HG02970 (cell line): Measurements from ENCODE around the gene CLEC2D.
"Not testable (repeated sequence)": the region's sequence is repeated elsewhere in the genome, so short reads cannot be mapped to it uniquely, and the experiment has no call there.

Experiments used
- ATAC-seq: cut with Tn5 transposase; IDR thresholded peaks from one replicate; pipeline ENCODE4 v1.9.1; 2021; ENCODE audit warnings: mild to moderate bottlenecking, moderate library complexity, moderate number of reproducible peaks; ENCODE audit not compliant: unreplicated experiment, low FRiP score

Gene CLEC2D

GRCh38 chr12:9651265-9651729 lies 18.2 kb upstream of the CLEC2D start:
- no peak for ATAC-seq

DNA sequence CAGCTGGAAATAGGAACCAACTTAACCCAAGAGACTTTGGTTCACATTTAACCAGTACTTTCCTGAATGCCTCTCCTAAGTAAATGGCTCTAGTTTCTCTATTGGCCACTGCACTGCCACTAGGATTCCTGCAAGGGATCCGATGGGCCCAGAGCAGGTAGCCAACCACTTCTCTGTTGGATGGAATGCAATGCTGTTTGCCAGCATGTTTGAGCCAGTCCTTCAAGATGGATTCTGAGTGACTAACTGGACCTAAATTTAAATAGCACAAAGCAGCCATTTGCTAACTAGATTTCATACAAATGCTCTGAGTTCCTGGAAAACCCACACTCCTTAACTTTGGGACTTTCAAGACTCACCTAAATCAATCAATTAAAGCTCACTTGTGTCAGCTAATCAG lies 9.5 kb upstream of the CLEC2D start:
- ATAC-seq = no peak

DNA sequence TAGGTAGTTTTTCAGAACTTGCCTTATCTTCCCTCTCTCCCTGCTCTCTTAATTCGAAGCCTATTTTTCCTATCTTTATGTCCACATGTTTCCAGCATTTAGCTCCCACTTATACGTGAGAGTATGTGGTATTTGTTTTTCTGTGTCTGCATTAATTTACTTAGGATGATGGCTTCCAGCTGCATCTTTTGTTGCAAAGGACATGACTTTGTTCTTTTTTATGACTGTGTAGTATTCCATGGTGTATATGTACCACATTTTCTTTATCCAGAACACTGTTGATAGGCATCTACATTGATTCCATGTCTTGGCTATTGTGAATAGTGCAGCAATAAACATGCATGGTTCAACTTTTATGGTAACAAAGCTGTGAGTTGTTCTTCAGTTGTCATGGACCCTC lies 7.8 kb upstream of the CLEC2D start:
- ATAC-seq = no peak

GRCh38 chr12:9662488-9662887 lies 7.0 kb upstream of the CLEC2D start:
- ATAC-seq = no peak

GRCh38 chr12:9667403-9668160 lies 1.9 kb upstream of the CLEC2D start:
- ATAC-seq = peak; percentile 64

GRCh38 chr12:9668161-9669018 lies 1.1 kb upstream of the CLEC2D start:
- ATAC-seq = no peak

- no peak for ATAC-seq
These were observed 540 bp upstream of the CLEC2D start for GRCh38 chr12:9669019-9669326.

DNA sequence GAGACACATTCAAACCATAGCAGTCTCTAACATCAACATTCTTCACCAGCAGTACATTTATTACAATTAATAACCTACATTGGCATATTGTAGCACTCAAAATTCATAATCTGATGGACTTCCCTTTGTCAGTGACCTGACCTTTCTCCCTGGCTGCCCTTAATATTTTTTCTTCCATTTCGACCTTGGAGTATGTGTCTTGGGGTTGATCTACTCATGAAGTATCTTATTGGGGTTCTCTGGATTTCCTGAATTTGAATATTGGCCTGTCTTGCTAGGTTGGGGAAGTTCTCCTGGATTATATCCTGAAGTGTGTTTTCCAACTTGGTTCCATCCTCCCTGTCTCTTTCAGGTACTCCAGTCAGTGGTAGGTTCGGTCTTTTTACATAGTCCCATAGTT lies 2.8 kb downstream of the CLEC2D start:
- not testable (repeated sequence) for ATAC-seq

- ATAC-seq = no peak
These were observed 4.1 kb downstream of the CLEC2D start for GRCh38 chr12:9673404-9674225.

GRCh38 chr12:9674226-9674590 lies 4.7 kb downstream of the CLEC2D start:
- no peak for ATAC-seq

GRCh38 chr12:9682508-9682907 lies 13.0 kb downstream of the CLEC2D start:
- ATAC-seq = not testable (repeated sequence)

- not testable (repeated sequence) for ATAC-seq
These were observed 13.4 kb downstream of the CLEC2D start for GRCh38 chr12:9682949-9683348.

DNA sequence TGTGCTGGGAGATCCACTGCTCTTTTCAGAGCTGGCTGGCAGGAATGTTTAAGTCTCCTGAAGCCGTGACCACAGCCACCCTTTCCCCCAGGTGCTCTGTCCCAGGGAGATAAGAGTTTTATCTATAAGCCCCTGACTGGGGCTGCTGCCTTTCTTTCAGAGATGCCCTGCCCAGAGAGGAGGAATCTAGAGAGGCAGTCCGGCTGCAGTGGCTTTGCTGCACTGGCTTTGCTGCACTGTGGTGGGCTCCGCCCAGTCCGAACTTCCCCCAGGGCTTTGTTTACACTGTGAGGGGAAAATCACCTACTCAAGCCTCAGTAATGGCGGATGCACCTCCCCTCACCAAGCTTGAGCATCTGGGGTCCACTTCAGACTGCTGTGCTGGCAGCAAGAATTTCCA lies 15.9 kb downstream of the CLEC2D start:
- ATAC-seq = not testable (repeated sequence)

- ATAC-seq = no peak
These were observed 16.4 kb downstream of the CLEC2D start for GRCh38 chr12:9685915-9686314.

GRCh38 chr12:9687228-9687627 lies 17.7 kb downstream of the CLEC2D start:
- no peak for ATAC-seq

DNA sequence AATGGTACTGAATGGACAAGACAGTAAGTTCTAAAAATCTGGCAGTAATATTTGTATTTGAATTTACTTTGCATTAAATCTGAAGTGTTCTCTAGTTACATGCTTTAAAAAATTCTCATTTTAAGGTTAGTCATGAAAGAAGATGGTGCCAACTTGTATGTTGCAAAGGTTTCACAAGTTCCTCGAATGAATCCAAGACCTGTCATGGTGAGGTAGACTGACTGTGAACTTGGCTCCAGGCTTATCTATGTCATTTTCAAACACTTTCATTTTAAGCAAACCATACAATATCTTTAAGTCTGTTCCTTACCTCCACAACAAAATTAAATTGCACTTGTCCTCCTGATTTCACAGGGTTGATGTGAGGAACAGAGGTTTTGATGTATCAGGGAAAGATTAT lies 23.4 kb downstream of the CLEC2D start:
- ATAC-seq = no peak

- ATAC-seq = no peak
These were observed 24.7 kb downstream of the CLEC2D start for GRCh38 chr12:9694241-9694640.

DNA sequence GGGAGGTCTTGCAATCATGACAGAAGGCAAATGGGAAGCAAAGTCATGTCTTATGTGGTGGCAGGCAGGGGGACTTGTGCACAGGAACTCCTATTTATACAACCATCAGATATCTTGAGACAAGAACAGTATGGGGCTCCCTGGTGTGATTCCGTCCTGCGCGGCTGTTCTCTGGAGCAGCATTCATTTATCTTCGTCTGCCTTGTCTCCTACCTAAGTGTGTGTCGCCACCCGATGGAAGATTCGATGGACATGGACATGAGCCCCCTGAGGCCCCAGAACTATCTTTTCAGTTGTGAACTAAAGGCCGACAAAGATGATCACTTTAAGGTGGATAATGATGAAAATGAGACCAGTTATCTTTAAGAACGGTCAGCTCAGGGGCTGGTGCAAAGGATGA lies 25.6 kb downstream of the CLEC2D start:
- ATAC-seq = not testable (repeated sequence)

DNA sequence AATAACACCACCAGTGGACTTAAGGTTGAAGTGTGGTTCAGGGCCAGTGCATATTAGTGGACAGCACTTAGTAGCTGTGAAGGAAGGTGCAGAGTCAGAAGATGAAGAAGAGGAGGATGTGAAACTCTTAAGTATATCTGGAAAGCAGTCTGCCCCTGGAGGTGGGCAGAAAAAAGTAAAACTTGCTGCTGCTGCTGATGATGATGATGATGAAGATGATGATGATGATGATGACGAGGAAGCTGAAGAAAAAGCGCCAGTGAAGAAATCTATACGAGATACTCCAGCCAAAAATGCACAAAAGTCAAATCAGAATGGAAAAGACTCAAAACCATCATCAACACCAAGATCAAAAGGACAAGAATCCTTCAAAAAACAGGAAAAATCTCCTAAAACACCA lies 26.1 kb downstream of the CLEC2D start:
- not testable (repeated sequence) for ATAC-seq

DNA sequence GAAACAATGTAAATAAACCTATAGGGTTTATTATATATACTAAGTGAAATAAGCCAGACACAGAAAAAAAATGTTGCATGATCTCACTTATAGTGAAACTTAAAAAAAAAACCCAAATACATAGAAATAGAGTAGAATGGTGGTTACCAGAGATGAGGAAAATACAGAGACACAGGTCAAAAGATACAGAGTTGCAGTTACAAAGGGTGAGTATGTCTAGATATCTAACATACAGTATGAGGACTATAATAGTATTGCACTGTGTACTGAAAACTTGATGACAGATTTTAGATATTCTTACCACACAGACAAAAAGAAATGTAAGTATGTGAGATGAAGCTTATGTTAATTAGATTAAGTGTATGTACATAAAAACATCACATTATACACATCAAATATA lies 28.1 kb downstream of the CLEC2D start:
- no peak for ATAC-seq

- ATAC-seq = no peak
These were observed 29.2 kb downstream of the CLEC2D start for GRCh38 chr12:9698681-9699080.
